GM23248 (cell line): ENCODE measurements around the gene NDUFC1.
"Not testable (repeated sequence)": the region's sequence is repeated elsewhere in the genome, so short reads cannot be mapped to it uniquely, and the experiment has no call there.

Source experiments
- EZH2 ChIP-seq: fragments of 200-600 bp; sonication (generic); IDR thresholded peaks from 2 replicates; pipeline ENCODE4 v1.6.1; 2018; ENCODE audit warnings: antibody characterized with exemption, mild to moderate bottlenecking; ENCODE audit not compliant: insufficient read depth, poor library complexity, severe bottlenecking
- EZH2phosphoT487 ChIP-seq: fragments of 200-600 bp; sonication (generic); IDR thresholded peaks from 2 replicates; pipeline ENCODE4 v1.6.1; 2018; ENCODE audit warnings: antibody characterized with exemption, moderate library complexity, mild to moderate bottlenecking, low read depth; ENCODE audit not compliant: insufficient read depth

DNA sequence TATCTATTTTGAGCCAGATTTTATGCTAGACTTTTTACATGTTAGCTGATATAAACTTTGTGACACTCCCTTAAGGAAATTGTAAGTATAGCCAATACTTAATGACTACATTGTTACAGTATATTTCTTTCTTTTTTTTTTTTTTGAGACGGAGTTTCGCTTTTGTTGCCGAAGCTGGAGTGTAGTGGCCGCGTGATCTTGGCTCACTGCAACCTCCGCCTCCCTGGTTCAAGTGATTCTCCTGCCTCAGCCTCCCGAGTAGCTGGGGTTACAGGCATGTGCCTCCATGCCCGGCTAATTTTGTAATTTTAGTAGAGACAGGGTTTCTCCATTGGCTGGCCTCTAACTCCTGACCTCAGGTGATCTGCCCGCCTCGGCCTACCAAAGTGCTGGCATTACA is 11.1 kb upstream of the NDUFC1 start:
- TF ChIP-seq EZH2, EZH2phosphoT487: not testable (repeated sequence)
